Neuronal stem cell (in vitro differentiated cells): ENCODE measurements around the gene TRIM37.
A peak's percentile ranks its signal among the peaks of the same experiment; 100 is the strongest.

ENCODE experiments used
- DNase-seq: peaks from one replicate; pipeline ENCODE4 v3.0.0-alpha.2; 2013; ENCODE audit warnings: low spot score
- H2AFZ ChIP-seq: one replicate; pipeline ENCODE4 v1.6.1; 2013; ENCODE audit warnings: mild to moderate bottlenecking, low read length, inconsistent platforms
- H2AK5ac ChIP-seq: 2 replicates; pipeline ENCODE4 v1.6.1; 2013; ENCODE audit warnings: low read depth, mild to moderate bottlenecking, inconsistent platforms, low read length, moderate library complexity, mixed read lengths
- H2BK120ac ChIP-seq: 2 replicates; pipeline ENCODE4 v1.6.1; 2013; ENCODE audit warnings: low read depth, mild to moderate bottlenecking, inconsistent platforms, low read length, moderate library complexity, mixed read lengths
- H2BK12ac ChIP-seq: one replicate; pipeline ENCODE4 v1.6.1; 2013; ENCODE audit warnings: low read length, inconsistent platforms
- H2BK15ac ChIP-seq: 2 replicates; pipeline ENCODE4 v1.6.1; 2013; ENCODE audit warnings: mild to moderate bottlenecking, low read length, inconsistent platforms, mixed read lengths
- H2BK5ac ChIP-seq: one replicate; pipeline ENCODE4 v1.6.1; 2013; ENCODE audit warnings: inconsistent platforms, mild to moderate bottlenecking, low read length, moderate library complexity
- H3K14ac ChIP-seq: one replicate; pipeline ENCODE4 v1.6.1; 2013; ENCODE audit warnings: low read length, inconsistent platforms
- H3K18ac ChIP-seq: 2 replicates; pipeline ENCODE4 v1.6.1; 2013; ENCODE audit warnings: low read length, inconsistent platforms
- H3K23ac ChIP-seq: 2 replicates; pipeline ENCODE4 v1.6.1; 2013; ENCODE audit warnings: low read depth, mild to moderate bottlenecking, mixed read lengths, low read length, inconsistent platforms; ENCODE audit not compliant: poor library complexity
- H3K27ac ChIP-seq: replicated peaks from 3 replicates; pipeline ENCODE4 v1.5.1; 2013; ENCODE audit warnings: low read length, inconsistent platforms
- H3K27me3 ChIP-seq, 3 experiments: 2 replicates each; pipeline ENCODE4 v1.6.1; 2013; ENCODE audit warnings: low read length in 3 of 3, mild to moderate bottlenecking in 2 of 3, inconsistent platforms in 1 of 3, low read depth in 1 of 3, mixed read lengths in 1 of 3, moderate library complexity in 1 of 3; ENCODE audit not compliant: control insufficient read depth in 3 of 3, insufficient read depth in 3 of 3
- H3K36me3 ChIP-seq, 2 donors: replicated peaks in 1 of 2; 2 replicates each; pipeline ENCODE4 v1.6.1; 2013; ENCODE audit warnings: low read length in 2 of 2; ENCODE audit not compliant: control insufficient read depth in 2 of 2, insufficient read depth in 2 of 2
- H3K4ac ChIP-seq: 2 replicates; pipeline ENCODE4 v1.6.1; 2013; ENCODE audit warnings: inconsistent platforms, mild to moderate bottlenecking, low read length, moderate library complexity
- H3K4me1 ChIP-seq, 2 donors: 1 replicate in 1 of 2; 2 replicates in 1 of 2; pipeline ENCODE4 v1.6.1; 2013; ENCODE audit warnings: low read length in 2 of 2, low read depth in 1 of 2; ENCODE audit not compliant: control insufficient read depth in 2 of 2, insufficient read depth in 1 of 2
- H3K4me2 ChIP-seq: one replicate; pipeline ENCODE4 v1.6.1; 2013; ENCODE audit warnings: mild to moderate bottlenecking, low read length, inconsistent platforms; ENCODE audit not compliant: insufficient read depth, poor library complexity, severe bottlenecking
- H3K4me3 ChIP-seq, 2 donors: 2 replicates each; pipeline ENCODE4 v1.5.1; 2013; ENCODE audit warnings: low read length in 2 of 2, mild to moderate bottlenecking in 2 of 2, inconsistent platforms in 1 of 2, moderate library complexity in 1 of 2
- H3K79me1 ChIP-seq: one replicate; pipeline ENCODE4 v1.6.1; 2013; ENCODE audit warnings: low read depth, mild to moderate bottlenecking, inconsistent platforms, low read length, moderate library complexity
- H3K9ac ChIP-seq: one replicate; pipeline ENCODE4 v1.6.1; 2013; ENCODE audit warnings: mild to moderate bottlenecking, low read depth, low read length, inconsistent platforms; ENCODE audit not compliant: poor library complexity
- H3K9me3 ChIP-seq, 2 donors: replicated peaks in 1 of 2; 2 replicates each; pipeline versions ENCODE3 to v1.6.1; 2013; ENCODE audit warnings: low read length in 2 of 2, mild to moderate bottlenecking in 2 of 2, inconsistent platforms in 1 of 2, low read depth in 1 of 2, mixed read lengths in 1 of 2, moderate library complexity in 1 of 2; ENCODE audit not compliant: control insufficient read depth in 2 of 2, insufficient read depth in 1 of 2
- H4K8ac ChIP-seq: one replicate; pipeline ENCODE4 v1.6.1; 2013; ENCODE audit warnings: low read depth, mild to moderate bottlenecking, inconsistent platforms, low read length, moderate library complexity
- H4K91ac ChIP-seq: one replicate; pipeline ENCODE4 v1.6.1; 2013; ENCODE audit warnings: low read length, low read depth, mild to moderate bottlenecking, inconsistent platforms; ENCODE audit not compliant: poor library complexity
- WGBS, 2 donors: extraction: QIAGEN DNeasy Blood & Tissue Kit; methylation state at CpG; one replicate each; pipeline ENCODE4 v1.1.7; 2013; ENCODE audit warnings: missing lambda C conversion rate in 2 of 2, mixed read lengths in 1 of 2; ENCODE audit not compliant: insufficient read length in 2 of 2, insufficient replicate concordance in 1 of 2; ENCODE audit errors: extremely low coverage in 2 of 2; 5-methylcytosine and 5-hydroxymethylcytosine counted together

TRIM37 gene

DNA sequence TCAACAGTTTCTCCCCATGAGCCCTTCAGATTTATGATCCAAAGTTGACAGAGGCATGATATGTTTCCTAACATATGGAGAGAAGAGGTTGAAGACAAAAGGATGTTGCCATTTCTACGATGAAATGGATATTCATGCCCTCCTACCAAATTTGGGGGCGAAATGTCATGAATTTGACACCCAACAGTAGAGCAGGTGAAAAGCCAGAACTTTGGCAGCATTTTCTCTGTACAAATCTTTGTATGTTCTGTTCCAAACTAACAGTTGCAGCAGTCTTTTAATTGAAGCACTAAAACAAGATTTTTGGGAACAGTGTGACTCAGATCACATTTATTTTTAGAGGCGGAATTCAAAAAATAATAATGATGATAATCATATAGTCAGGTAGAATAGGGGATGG, 130.1 kb downstream of the TRIM37 start:
- no peak overlapping the region for H2BK12ac ChIP-seq
- no peak overlapping the region for H3K4ac ChIP-seq
- no peak for DNase-seq
- no peak overlapping the region for H3K23ac ChIP-seq
- H2AFZ ChIP-seq, result no peak overlapping the region
- H2BK120ac ChIP-seq, result no peak overlapping the region
- no peak overlapping the region for H4K91ac ChIP-seq
- H3K18ac ChIP-seq, result no peak overlapping the region
- H3K79me1 ChIP-seq, result no peaks in the 10 kb centered on the region
- no peak overlapping the region for H2AK5ac ChIP-seq
- H3K9ac ChIP-seq, result no peak overlapping the region
- no peak overlapping the region for H4K8ac ChIP-seq
- H3K4me1 ChIP-seq, result no peaks in the 10 kb centered on the region
- H3K9me3 ChIP-seq, result no peaks in the 10 kb centered on the region
- WGBS, 2 donors, result no CpG with 5 or more reads among the region's 3 CpGs
- H3K4me2 ChIP-seq, result no peak overlapping the region
- H3K27ac ChIP-seq, result no peak overlapping the region
- H2BK15ac ChIP-seq, result no peak overlapping the region
- peaks cover 0 to 15% of the 10 kb centered on the region in 2 donors for H3K36me3 ChIP-seq
- no peak overlapping the region for H2BK5ac ChIP-seq
- no peaks in the 10 kb centered on the region for H3K27me3 ChIP-seq
- no peak overlapping the region for H3K14ac ChIP-seq
- no peak overlapping the region for H3K4me3 ChIP-seq

GRCh38 chr17:58974354-58974753, 132.3 kb downstream of the TRIM37 start:
- Histone ChIP-seq H3K9me3 (no peaks in the 10 kb centered on the region), H3K27ac (no peak overlapping the region), H3K9ac (no peak overlapping the region), H3K36me3 (no peaks in the 10 kb centered on the region), H3K14ac (no peak overlapping the region), H3K79me1 (no peaks in the 10 kb centered on the region), H2BK15ac (no peak overlapping the region), H4K8ac (no peak overlapping the region), H3K27me3 (no peaks in the 10 kb centered on the region), H4K91ac (no peak overlapping the region), H3K23ac (no peak overlapping the region), H3K4ac (no peak overlapping the region), H2BK120ac (no peak overlapping the region), H3K4me1 (peaks cover 10 to 17% of the 10 kb centered on the region in 2 donors), H2BK12ac (no peak overlapping the region), H3K18ac (no peak overlapping the region), H2BK5ac (no peak overlapping the region), H3K4me2 (no peak overlapping the region), H2AK5ac (no peak overlapping the region), H2AFZ (no peak overlapping the region), H3K4me3 (no peak overlapping the region)
- no CpG with 5 or more reads among the region's 2 CpGs for WGBS, 2 donors
- no peak for DNase-seq

- Histone ChIP-seq H3K23ac (no peak overlapping the region), H2BK120ac (no peak overlapping the region), H3K9ac (no peak overlapping the region), H3K4me1 (peaks cover 14 to 29% of the 10 kb centered on the region in 2 donors), H2BK5ac (no peak overlapping the region), H3K9me3 (no peaks in the 10 kb centered on the region), H4K91ac (no peak overlapping the region), H3K4me3 (no peak overlapping the region), H2BK12ac (no peak overlapping the region), H3K4me2 (no peak overlapping the region), H3K18ac (no peak overlapping the region), H3K14ac (no peak overlapping the region), H2AK5ac (no peak overlapping the region), H3K27me3 (no peaks in the 10 kb centered on the region), H4K8ac (no peak overlapping the region), H2AFZ (no peak overlapping the region), H3K27ac (no peak overlapping the region), H3K4ac (no peak overlapping the region), H3K79me1 (no peaks in the 10 kb centered on the region), H3K36me3 (no peaks in the 10 kb centered on the region), H2BK15ac (no peak overlapping the region)
- WGBS, 2 donors, result no CpG with 5 or more reads among the region's 7 CpGs
- no peak for DNase-seq
These were observed 135.8 kb downstream of the TRIM37 start for GRCh38 chr17:58970609-58971450.

DNA sequence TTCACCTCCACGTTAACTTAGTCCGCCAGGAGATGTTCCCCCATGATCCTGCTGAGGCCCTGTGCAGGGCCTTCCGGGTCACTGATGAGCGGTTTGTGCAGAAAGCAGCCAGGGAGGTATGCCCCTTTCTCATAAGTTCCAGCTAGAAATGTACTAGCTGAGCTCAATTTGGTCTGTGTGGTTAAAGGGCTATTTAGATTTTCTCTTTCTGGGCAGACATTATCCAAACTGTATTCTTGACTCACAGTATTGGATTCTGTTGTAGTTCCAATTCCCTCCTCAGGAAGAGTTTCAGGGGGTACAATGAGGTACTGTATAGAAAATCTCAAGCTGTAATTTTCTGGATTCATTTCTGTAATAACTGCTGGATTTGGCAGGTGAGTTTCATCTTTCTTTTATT, 137.1 kb downstream of the TRIM37 start:
- no peak overlapping the region for H2BK12ac ChIP-seq
- peaks cover 14 to 29% of the 10 kb centered on the region in 2 donors for H3K4me1 ChIP-seq
- peak overlapping the region; percentile 55 for H3K18ac ChIP-seq
- WGBS, 2 donors, result no CpG with 5 or more reads among the region's 4 CpGs
- no peak overlapping the region for H3K14ac ChIP-seq
- H3K4ac ChIP-seq, result no peak overlapping the region
- no peak overlapping the region for H2BK5ac ChIP-seq
- no peaks in the 10 kb centered on the region for H3K9me3 ChIP-seq
- no peak for DNase-seq
- H4K8ac ChIP-seq, result no peak overlapping the region
- no peak overlapping the region for H3K4me2 ChIP-seq
- H4K91ac ChIP-seq, result no peak overlapping the region
- no peak overlapping the region for H3K9ac ChIP-seq
- H3K27me3 ChIP-seq, result no peaks in the 10 kb centered on the region
- H2AFZ ChIP-seq, result no peak overlapping the region
- no peaks in the 10 kb centered on the region for H3K36me3 ChIP-seq
- H3K23ac ChIP-seq, result no peak overlapping the region
- H2BK120ac ChIP-seq, result no peak overlapping the region
- H2BK15ac ChIP-seq, result no peak overlapping the region
- no peak overlapping the region for H2AK5ac ChIP-seq
- H3K4me3 ChIP-seq, result no peak overlapping the region
- no peak overlapping the region for H3K27ac ChIP-seq
- H3K79me1 ChIP-seq, result no peaks in the 10 kb centered on the region
